ENCODE data around the gene NHSL2.

Gene NHSL2

DNA sequence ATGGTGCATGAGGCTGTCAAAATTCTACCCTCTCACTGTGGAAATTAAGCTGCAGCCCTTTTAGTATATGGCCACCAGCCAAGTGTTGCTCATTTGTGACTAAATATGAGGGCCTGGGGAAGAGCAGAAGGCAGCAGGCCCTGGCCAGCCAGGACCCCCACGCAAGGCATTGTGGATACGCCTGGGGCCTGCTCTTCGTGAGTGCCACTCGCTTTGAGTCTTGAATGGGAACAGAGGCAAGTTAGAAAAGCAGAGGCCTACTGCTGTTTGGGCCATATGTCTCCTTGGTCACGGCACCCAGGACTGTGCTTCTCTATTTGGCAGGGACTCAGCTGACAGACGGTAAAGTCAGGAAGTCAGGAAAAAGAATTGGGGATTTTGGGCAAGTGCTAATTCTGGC lies 210.2 kb downstream of the NHSL2 start:
- Histone ChIP-seq H3K9ac (ENCODE audit: low read length) (no peak overlapping the region), H3K27ac (ENCODE audit: low read depth, low read length) (peak overlapping the region; percentile 16), H3K4me1 (ENCODE audit: insufficient read depth, low read length) (peaks cover 36% of the 10 kb centered on the region), H3K36me3 (ENCODE audit: insufficient read depth, low read length) (no peaks in the 10 kb centered on the region), H3K27me3 (ENCODE audit: control insufficient read depth in 1 of 2, insufficient read depth in 2 of 2, low read length in 2 of 2) (peaks cover under 1 to 1% of the 10 kb centered on the region in 2 donors), H3K4me3 (ENCODE audit: low read depth in 1 of 2, low read length in 2 of 2) (no peak overlapping the region), H3K9me3 (ENCODE audit: low read length) (no peaks in the 10 kb centered on the region)

DNA sequence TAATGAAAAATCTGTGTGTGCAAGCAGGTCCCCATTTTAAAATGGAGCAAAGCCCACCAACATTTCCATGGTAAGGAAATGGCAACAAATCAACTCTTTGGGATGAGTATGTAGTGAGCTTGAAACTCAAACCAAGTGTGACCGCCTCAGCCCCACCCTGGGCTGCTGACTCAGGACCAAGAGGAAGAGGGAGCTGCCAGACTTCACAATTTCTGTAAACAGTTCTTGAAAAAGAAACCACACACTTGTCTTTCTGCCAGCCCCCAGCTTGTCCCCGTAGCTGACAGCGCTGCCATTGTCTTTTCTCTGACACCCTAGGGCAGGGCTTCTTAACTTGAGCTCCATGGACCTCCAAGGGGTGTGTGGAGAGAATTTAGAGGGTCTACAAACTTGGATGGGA lies 210.7 kb downstream of the NHSL2 start:
- Histone ChIP-seq H3K9ac (ENCODE audit: low read length) (no peak overlapping the region), H3K4me1 (ENCODE audit: insufficient read depth, low read length) (peaks cover 41% of the 10 kb centered on the region), H3K27me3 (ENCODE audit: control insufficient read depth in 1 of 2, insufficient read depth in 2 of 2, low read length in 2 of 2) (peaks cover 5% of the 10 kb centered on the region in 2 donors), H3K4me3 (ENCODE audit: low read depth in 1 of 2, low read length in 2 of 2) (no peak overlapping the region), H3K9me3 (ENCODE audit: low read length) (no peaks in the 10 kb centered on the region), H3K36me3 (ENCODE audit: insufficient read depth, low read length) (no peaks in the 10 kb centered on the region), H3K27ac (ENCODE audit: low read depth, low read length) (peak overlapping the region; percentile 35)

DNA sequence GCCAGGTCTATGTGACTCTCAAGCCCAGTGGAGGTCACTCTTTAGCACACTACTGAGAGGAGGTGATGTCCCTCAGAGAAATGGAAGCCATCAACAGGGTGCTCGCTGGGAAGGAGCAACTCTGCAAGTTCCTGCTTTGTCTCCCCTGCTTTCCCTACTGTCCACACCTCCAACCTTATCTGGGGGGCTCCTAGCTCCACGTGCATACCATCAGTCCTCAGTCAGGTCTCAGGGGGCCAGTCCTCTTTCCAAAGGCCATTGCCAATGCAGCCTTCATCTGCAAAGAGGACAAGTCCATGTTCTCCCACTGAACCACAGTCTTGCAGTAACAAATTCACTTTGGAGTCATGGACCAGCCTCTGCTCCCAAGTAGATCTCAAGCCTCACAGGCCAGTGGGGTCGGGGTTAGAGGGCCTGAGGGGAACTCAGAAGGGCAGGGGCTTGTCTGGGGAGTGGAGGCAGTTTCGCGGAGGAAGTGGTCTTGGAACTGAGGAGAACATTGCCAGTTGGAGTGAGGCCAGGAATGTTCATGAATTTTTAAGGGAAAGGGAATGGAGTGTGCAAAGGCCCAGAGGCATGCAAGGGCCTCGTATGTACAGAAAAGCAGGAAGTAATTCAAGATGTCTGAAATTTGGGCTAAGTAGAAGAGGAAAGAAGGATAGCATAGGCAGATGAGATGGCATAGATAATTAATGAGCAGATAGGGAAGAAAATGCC lies 212.1 kb downstream of the NHSL2 start:
- no peak overlapping the region for H3K4me3 ChIP-seq (ENCODE audit: low read depth in 1 of 2, low read length in 2 of 2)
- peak overlapping the region; percentile 37 for H3K27ac ChIP-seq (ENCODE audit: low read depth, low read length)
- H3K4me1 ChIP-seq (ENCODE audit: insufficient read depth, low read length): peaks cover 51% of the 10 kb centered on the region
- peaks cover 5 to 12% of the 10 kb centered on the region in 2 donors for H3K27me3 ChIP-seq (ENCODE audit: control insufficient read depth in 1 of 2, insufficient read depth in 2 of 2, low read length in 2 of 2)
- no peak overlapping the region for H3K9ac ChIP-seq (ENCODE audit: low read length)
- H3K9me3 ChIP-seq (ENCODE audit: low read length): no peaks in the 10 kb centered on the region
- no peaks in the 10 kb centered on the region for H3K36me3 ChIP-seq (ENCODE audit: insufficient read depth, low read length)

DNA sequence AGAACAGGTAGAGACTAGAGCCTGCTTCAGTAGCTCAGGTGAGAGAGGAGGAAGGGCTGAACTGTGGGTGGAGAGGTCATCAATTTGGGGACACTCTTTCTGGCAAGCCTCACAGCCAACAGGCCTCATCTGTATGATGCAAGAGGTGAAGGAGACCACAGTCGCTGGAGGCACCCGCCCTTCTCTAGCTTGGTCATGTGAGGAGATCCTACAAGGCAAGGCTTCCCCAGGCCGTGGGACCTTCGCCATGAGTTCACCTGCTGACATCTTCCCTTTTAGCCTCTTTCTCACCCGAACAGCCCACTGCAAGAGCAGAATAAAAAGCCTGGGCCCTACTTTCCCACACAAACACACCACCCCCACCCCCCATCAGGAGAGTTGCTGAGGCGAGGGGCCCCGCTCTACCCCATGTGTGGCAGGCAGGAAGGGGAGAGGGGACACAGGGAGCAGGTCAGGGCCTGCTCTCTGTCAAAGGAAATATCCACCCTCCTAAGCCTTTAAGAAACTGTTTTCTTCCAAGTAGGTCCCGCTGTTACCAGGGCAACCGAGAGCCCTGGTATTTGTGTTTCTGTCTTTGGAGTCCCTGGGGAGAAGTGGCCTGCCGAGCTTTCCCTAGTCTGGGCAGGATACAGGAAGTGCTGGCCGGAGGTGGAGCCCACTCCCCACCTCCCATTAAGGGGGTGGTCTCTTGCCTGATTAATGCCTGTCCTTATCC lies 213.0 kb downstream of the NHSL2 start:
- Histone ChIP-seq H3K27me3 (ENCODE audit: control insufficient read depth in 1 of 2, insufficient read depth in 2 of 2, low read length in 2 of 2) (peaks cover 5 to 12% of the 10 kb centered on the region in 2 donors), H3K36me3 (ENCODE audit: insufficient read depth, low read length) (no peaks in the 10 kb centered on the region), H3K4me1 (ENCODE audit: insufficient read depth, low read length) (peaks cover 51% of the 10 kb centered on the region), H3K27ac (ENCODE audit: low read depth, low read length) (peak overlapping the region; percentile 37), H3K9ac (ENCODE audit: low read length) (no peak overlapping the region), H3K9me3 (ENCODE audit: low read length) (no peaks in the 10 kb centered on the region), H3K4me3 (ENCODE audit: low read depth in 1 of 2, low read length in 2 of 2) (no peak overlapping the region)

DNA sequence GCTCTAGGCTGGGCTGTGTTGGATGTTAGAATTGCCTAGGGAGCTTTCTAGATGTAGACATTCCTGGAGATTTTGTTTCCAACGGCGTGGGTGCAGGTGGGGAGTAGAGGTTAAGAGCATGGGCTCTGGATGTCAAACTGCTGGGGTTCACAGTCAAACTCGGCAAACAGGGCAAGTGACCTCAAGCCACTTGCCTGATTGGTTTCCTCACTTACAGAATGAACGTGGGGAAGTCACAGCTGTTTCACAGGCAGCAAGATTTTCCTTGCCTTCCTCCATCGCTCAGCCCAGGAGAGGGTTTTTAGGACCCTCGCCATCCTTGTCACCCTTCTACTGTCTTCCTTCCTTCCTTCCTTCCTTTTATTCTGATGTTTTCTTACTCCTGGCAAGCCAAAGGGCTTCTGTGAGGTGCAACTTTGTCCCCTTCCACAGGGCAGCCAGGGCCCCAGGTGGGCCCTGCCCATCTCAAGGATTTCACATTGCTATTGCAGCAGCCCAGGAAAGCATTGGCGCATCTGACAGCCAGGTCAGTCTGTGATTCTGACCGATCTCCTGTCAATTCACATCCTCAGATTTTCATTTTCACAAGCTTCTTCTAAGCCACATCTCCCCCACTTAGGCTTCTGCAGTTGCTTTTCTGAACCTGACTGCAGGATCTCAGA lies 214.0 kb downstream of the NHSL2 start:
- peaks cover 51% of the 10 kb centered on the region for H3K4me1 ChIP-seq (ENCODE audit: insufficient read depth, low read length)
- peaks cover 5 to 12% of the 10 kb centered on the region in 2 donors for H3K27me3 ChIP-seq (ENCODE audit: control insufficient read depth in 1 of 2, insufficient read depth in 2 of 2, low read length in 2 of 2)
- H3K9ac ChIP-seq (ENCODE audit: low read length): no peak overlapping the region
- peak overlapping the region; percentile 15 for H3K27ac ChIP-seq (ENCODE audit: low read depth, low read length)
- H3K9me3 ChIP-seq (ENCODE audit: low read length): no peaks in the 10 kb centered on the region
- peaks cover 7% of the 10 kb centered on the region for H3K36me3 ChIP-seq (ENCODE audit: insufficient read depth, low read length)
- no peak overlapping the region for H3K4me3 ChIP-seq (ENCODE audit: low read depth in 1 of 2, low read length in 2 of 2)

DNA sequence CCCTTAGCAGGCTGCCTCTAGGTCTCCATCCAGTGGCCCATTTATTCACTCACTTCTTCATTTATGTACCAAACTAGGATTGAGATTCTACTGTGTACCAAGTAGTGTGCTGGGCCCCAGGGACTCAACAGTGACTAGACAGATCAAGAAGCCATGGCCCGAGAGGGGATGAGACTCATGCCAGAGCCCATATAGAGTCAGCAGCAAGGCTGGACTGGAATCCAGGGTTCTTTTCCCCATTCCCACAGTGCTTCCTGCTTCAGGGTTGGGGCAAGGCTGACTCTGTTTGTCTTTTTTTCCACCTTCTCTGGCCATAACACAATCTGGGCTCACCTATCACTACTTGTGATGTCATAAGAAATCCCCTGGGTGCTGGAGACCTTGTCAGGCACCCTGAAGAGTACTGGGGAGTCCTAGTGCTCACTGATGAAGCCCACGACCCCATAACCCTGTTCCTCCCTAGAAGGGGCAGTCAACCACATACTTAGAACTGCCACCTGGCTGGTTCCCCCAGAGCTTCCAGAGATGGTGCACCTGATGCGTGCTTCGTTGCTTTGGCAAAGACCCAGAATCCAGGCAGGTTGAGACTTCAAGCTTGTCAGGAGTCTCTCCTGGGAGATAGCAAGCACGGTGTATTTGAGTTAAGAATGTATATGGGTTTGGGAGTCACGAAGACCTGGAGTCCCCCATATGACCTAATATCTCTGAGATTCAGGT lies 214.8 kb downstream of the NHSL2 start:
- Histone ChIP-seq H3K4me3 (ENCODE audit: low read depth in 1 of 2, low read length in 2 of 2) (no peak overlapping the region), H3K36me3 (ENCODE audit: insufficient read depth, low read length) (peaks cover 7% of the 10 kb centered on the region), H3K9ac (ENCODE audit: low read length) (no peak overlapping the region), H3K27me3 (ENCODE audit: control insufficient read depth in 1 of 2, insufficient read depth in 2 of 2, low read length in 2 of 2) (peaks cover 5 to 16% of the 10 kb centered on the region in 2 donors), H3K27ac (ENCODE audit: low read depth, low read length) (peak overlapping the region; percentile 15), H3K9me3 (ENCODE audit: low read length) (no peaks in the 10 kb centered on the region), H3K4me1 (ENCODE audit: insufficient read depth, low read length) (peaks cover 49% of the 10 kb centered on the region)

DNA sequence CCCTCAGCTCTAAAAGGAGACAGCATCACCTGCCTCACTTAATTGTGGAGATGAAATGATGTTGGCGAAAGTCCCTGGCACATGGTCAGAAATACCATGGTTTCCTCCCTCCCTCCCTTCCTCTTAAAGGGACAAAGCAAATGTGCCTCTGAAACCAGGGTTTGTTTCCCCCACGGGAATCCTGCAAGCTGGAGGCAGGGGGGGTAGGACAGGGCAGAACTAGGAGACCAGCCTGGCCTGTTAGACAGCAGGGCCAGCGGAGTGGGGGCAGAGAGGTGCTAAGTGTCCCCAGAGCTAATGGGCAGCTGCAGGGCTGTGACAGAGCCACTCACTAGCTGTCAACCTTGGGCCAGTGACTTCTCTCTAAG lies 215.4 kb downstream of the NHSL2 start:
- H3K36me3 ChIP-seq (ENCODE audit: insufficient read depth, low read length): peaks cover 7% of the 10 kb centered on the region
- peaks cover 43% of the 10 kb centered on the region for H3K4me1 ChIP-seq (ENCODE audit: insufficient read depth, low read length)
- H3K9me3 ChIP-seq (ENCODE audit: low read length): no peaks in the 10 kb centered on the region
- no peak overlapping the region for H3K9ac ChIP-seq (ENCODE audit: low read length)
- H3K27me3 ChIP-seq (ENCODE audit: control insufficient read depth in 1 of 2, insufficient read depth in 2 of 2, low read length in 2 of 2): peaks cover 5 to 21% of the 10 kb centered on the region in 2 donors
- peak overlapping the region; percentile 65 for H3K27ac ChIP-seq (ENCODE audit: low read depth, low read length)
- no peak overlapping the region for H3K4me3 ChIP-seq (ENCODE audit: low read depth in 1 of 2, low read length in 2 of 2)

DNA sequence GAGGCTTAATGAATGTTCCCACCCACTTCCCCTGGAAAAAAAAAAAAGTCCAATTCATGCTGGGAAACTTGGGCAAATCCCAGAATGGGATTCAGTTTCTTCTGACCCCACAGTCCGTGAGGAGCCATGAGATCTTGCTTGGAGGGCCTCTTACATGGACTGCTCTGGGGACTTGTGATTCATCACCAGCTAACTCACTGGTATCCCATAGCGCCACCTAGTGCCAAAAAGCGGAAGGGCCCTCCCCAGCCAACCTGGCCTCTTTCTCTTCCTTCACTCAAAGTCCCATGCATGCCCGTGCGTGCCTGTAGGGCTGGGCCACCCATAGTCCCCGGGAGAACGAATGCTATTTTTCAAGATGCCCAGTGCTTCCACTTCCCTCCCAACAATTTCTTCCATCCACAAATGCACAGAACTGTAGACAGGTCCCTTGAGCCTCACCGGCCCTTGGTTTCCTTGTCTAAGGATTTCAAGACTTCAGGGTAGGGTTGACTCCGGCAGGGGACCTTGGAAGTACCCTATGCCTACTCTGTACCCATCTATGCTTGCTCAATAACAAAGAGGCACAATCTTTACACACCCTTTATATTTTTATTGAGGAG lies 216.0 kb downstream of the NHSL2 start:
- H3K27ac ChIP-seq (ENCODE audit: low read depth, low read length): peak overlapping the region; percentile 65
- H3K4me3 ChIP-seq (ENCODE audit: low read depth in 1 of 2, low read length in 2 of 2): no peak overlapping the region
- H3K4me1 ChIP-seq (ENCODE audit: insufficient read depth, low read length): peaks cover 37% of the 10 kb centered on the region
- H3K9ac ChIP-seq (ENCODE audit: low read length): no peak overlapping the region
- peaks cover 5 to 21% of the 10 kb centered on the region in 2 donors for H3K27me3 ChIP-seq (ENCODE audit: control insufficient read depth in 1 of 2, insufficient read depth in 2 of 2, low read length in 2 of 2)
- peaks cover 7% of the 10 kb centered on the region for H3K36me3 ChIP-seq (ENCODE audit: insufficient read depth, low read length)
- H3K9me3 ChIP-seq (ENCODE audit: low read length): no peaks in the 10 kb centered on the region

DNA sequence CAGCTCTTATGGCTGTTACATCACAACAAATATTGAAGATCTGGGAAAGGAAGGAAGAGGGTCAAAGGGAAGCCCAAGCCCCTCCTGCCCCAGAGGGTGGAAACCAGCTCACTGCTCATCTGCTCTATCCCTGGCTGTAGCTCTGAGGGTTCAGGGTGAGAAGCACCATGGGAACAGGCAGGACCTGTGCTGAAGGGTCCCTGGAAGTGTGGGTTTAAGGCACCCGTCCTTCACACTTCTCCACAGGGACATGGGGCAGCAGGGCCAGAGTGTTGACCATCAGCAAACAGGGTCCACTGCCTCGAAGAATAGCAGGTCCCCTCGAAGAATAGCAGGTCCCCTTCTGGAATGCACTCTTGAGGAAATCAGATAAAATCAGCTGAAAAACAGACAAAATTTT lies 216.7 kb downstream of the NHSL2 start:
- Histone ChIP-seq H3K27me3 (ENCODE audit: control insufficient read depth in 1 of 2, insufficient read depth in 2 of 2, low read length in 2 of 2) (peaks cover 5 to 26% of the 10 kb centered on the region in 2 donors), H3K27ac (ENCODE audit: low read depth, low read length) (peak overlapping the region; percentile 65), H3K9ac (ENCODE audit: low read length) (no peak overlapping the region), H3K4me3 (ENCODE audit: low read depth in 1 of 2, low read length in 2 of 2) (no peak overlapping the region), H3K9me3 (ENCODE audit: low read length) (no peaks in the 10 kb centered on the region), H3K36me3 (ENCODE audit: insufficient read depth, low read length) (peaks cover 7% of the 10 kb centered on the region), H3K4me1 (ENCODE audit: insufficient read depth, low read length) (peaks cover 38% of the 10 kb centered on the region)

DNA sequence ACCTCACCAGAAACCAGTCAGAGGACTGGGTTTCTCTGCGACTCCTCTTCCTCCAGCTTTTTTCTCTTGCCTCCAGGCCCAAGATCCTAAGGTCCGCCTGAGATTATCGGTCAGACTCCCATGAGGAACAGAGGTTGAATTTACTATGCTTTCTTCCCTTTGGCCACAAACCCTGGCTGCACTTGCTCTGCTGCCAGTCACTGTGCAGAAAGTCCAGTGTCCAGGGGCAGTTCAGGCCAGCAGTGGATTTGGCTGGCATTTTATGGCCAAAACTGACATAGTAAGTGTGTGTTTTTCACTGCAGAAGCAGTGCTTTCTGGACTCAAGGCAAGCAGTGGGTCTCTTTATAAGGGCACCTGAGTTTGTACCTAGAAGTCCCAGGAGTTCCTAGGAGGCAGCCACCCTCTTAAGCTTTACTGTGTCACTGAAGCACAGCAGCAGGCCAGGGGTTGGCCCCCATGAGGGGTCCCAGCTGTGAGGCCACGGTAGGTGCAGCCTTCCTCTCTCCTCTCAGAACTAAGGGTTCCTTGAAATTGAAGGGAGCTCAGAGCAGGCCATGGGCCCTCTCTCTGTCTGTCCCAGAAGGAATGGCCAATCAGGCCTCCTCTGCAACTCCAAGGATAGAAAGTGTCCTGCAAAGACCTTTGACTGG lies 217.7 kb downstream of the NHSL2 start:
- Histone ChIP-seq H3K27ac (ENCODE audit: low read depth, low read length) (no peak overlapping the region), H3K9me3 (ENCODE audit: low read length) (no peaks in the 10 kb centered on the region), H3K36me3 (ENCODE audit: insufficient read depth, low read length) (peaks cover 7% of the 10 kb centered on the region), H3K9ac (ENCODE audit: low read length) (no peak overlapping the region), H3K4me1 (ENCODE audit: insufficient read depth, low read length) (peaks cover 41% of the 10 kb centered on the region), H3K27me3 (ENCODE audit: control insufficient read depth in 1 of 2, insufficient read depth in 2 of 2, low read length in 2 of 2) (peaks cover 5 to 28% of the 10 kb centered on the region in 2 donors), H3K4me3 (ENCODE audit: low read depth in 1 of 2, low read length in 2 of 2) (no peak overlapping the region)
